Hematopoietic multipotent progenitor cell (in vitro differentiated cells): ENCODE results near the gene EIF4H. TPM values are rescaled to one million over a fixed set of nuclear protein-coding genes. Genes with fewer than 3 reads are reported as not detected.
A peak's percentile ranks its signal among the peaks of the same experiment; 100 is the strongest.
"Not testable (repeated sequence)": the region's sequence is repeated elsewhere in the genome, so short reads cannot be mapped to it uniquely, and the experiment has no call there.

Experiments
- DNase-seq, 3 donors: peaks; one replicate each; pipeline ENCODE4 v3.0.0-alpha.2; 2011 to 2015; ENCODE audit warnings: low read depth in 2 of 3, low spot score in 2 of 3
- total RNA-seq: library from RNA; depleted of rRNA; stranded (reverse); fragments of >200 nt; gene quantifications from one replicate; pipeline ENCODE4 v1.2.3, GENCODE V29; 2012

Gene EIF4H
- total RNA-seq, 1 donor, result 165 TPM

- not testable (repeated sequence) for DNase-seq
Measured at GRCh38 chr7:74195968-74196654, 22.0 kb downstream of the EIF4H start.

DNA sequence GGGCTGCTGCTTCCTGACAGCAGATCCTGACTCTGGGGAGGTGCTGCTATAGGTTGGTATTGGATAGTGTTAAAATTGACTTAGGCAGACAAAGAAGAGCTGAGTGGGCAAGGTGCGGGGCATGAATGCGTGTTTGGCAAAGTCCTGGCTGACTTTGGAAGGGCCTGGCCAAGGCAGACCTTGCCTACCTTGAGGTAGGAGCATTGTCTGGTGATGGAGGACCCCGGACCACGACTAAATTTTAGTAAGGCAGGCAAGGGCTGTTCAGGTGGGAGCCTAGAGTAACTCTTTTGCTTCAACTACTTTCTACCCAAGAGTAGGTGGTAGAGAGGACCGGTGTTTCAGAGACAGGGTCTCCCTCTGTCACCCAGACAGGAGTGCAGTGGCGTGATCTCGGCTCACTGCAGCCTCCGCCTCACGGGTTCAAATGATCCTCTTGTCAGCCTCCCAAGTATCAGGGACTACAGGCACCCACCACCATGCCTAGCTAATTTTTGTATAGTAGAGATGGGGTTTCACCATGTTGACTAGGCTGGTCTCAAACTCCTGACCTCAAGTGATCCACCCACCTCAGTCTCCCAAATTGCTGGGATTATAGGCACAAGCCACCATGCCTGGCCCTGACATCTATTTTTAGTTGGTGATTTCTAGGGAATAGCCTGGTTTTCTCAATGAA, 23.4 kb downstream of the EIF4H start:
- no peak for DNase-seq

GRCh38 chr7:74199551-74200355, 25.6 kb downstream of the EIF4H start:
- no peak for DNase-seq

DNA sequence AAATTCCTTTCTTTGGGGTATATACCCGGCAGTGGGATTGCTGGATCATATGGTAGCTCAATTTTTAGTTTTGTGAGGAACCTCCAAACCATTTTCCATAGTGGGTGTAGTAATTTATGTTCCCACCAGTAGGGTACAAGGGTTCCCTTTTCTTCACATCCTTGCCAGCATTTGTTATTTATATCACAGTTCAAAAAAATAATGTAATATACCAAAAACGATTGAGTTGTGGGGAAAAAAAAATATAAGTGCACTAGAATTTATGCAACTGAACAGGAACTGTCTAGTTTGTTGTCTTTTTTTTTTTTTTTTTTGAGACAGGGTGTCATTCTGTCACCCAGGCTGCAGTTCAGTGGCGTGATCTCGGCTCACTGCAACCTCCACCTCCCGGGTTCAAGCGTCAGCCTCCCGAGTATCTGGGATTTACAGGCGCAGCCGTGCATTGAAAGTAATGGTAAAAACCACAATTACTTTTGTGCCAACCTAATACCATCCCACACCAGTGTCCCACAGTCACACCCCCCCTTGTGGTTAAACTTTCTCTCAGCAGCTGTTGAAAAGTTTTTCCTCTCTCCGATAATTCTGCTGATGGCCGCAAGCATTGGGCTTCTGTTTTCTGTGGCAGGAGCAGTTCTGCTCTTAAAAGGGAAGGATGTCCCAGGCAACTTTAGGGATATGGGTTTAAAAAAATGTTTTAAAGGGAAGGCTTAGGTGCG, 28.8 kb downstream of the EIF4H start:
- peak in 2 of 3 donors; percentile 76 to 89 for DNase-seq

DNA sequence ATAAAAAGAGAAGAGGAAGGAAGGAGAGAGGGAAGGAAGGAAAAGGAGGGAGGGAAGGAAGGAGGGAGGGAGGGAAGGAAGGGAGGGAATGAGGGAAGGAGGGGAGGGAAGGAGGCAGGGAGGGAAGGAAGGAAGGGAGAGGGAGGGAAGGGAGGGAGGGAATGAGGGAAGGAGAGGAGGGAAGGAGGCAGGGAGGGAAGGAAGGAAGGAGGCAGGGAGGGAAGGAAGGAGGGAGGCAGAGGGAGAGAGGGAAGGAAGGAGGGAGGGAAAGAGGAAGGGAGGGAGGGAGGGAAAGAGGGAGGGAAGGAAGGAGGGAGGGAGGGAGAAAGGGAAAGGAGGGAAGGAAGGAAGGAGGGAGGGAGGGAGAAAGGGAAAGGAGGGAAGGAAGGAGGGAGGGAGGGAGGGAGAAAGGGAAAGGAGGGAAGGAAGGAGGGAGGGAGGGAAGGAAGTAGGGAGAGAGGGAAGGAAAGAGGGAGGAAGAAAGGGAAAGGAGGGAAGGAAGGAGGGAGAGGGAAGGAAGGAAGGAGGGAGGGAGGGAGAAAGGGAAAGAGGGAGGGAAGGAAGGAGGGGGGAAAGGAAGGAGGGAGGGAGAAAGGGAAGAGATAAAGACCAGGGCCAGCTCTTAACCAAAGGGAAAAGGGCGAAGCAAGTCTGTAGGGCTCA, 29.9 kb downstream of the EIF4H start:
- DNase-seq, result no peak

- DNase-seq, result not testable (repeated sequence)
Measured at GRCh38 chr7:74206052-74206451, 31.9 kb downstream of the EIF4H start.

- DNase-seq, result peak; percentile 62 to 78 (median 67)
Measured at GRCh38 chr7:74206589-74207120, 32.5 kb downstream of the EIF4H start.

DNA sequence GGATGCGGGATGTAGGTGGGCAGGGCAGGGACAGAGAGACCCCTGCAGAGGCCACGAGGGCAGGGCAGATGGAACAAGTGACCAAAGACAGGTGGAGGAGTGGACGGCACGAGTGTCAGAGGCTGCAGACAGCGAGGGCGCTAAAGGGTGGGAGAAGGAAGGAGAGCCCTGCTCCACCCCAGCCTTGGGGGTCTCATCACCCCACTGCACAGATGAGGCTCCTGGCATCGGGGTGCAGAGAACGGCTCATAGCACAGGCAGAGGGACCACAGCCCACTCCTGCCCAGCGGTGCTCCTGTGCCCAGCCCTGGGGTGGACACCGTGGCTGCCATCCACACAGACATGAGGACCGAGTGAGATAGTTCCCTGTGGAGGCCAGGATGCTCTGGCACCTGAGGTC, 33.4 kb downstream of the EIF4H start:
- DNase-seq, result no peak

DNA sequence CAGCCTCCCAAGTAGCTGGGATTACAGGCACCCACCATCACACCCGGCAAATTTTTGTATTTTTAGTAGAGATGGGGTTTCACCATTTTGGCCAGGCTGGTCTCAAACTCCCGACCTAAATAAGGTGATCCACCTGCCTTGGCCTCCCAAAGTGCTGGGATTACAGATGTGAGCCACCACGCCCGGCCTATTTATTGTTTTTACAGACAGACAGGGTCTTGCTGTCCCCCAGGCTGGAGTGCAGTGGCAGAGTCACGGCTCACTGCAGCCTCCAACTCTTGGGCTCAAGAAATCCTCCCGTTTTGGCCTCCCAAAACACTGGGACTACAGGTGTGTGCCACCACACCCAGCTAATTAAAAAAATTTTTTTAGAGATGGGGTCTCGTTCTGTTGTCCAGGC, 34.1 kb downstream of the EIF4H start:
- not testable (repeated sequence) for DNase-seq

DNA sequence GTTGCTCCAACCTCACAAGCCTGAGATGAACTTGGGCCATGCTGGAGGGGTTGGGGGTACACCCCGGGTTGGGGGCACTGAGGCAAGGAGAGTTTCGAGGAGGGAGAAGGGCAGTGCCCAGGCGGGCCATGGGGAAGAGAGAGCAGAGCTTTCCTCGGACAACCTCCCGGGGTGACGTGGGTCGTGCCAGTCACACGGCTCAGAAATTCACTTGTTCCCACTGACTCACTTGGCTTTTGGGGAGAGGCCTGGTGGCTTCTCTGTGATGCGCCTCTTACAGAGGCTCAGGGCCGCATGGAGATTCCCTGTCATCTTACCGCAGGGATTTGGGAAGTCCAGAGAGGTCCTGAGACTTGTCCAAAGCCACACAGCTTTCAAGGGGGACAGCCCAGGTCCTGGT, 38.5 kb downstream of the EIF4H start:
- no peak for DNase-seq

GRCh38 chr7:74214816-74215630, 40.9 kb downstream of the EIF4H start:
- no peak for DNase-seq

GRCh38 chr7:74215921-74216320, 41.8 kb downstream of the EIF4H start:
- DNase-seq, result no peak

DNA sequence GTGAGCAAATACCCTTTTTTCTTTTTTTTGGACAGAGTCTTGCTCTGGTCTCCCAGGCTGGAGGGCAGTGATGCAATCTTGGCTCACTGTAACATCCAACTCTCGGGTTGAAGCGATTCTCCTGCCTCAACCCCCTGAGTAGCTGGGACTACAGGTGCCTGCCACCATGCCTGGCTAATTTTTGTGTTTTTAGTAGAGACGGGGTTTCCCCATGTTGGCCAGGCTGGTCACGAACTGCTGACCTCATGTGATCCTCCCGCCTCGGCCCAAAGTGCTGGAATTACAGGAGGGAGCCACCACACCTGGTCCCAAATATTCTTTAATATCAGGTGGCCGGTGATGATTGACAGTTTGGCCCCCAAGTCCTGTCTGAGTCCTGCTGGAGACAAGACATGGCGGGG, 42.2 kb downstream of the EIF4H start:
- no peak for DNase-seq

- peak in 2 of 3 donors; percentile 88 to 95 for DNase-seq
Measured at GRCh38 chr7:74217455-74218342, 43.5 kb downstream of the EIF4H start.

- no peak for DNase-seq
Measured at GRCh38 chr7:74218343-74218698, 44.2 kb downstream of the EIF4H start.

- DNase-seq, result no peak
Measured at GRCh38 chr7:74219416-74219815, 45.3 kb downstream of the EIF4H start.

DNA sequence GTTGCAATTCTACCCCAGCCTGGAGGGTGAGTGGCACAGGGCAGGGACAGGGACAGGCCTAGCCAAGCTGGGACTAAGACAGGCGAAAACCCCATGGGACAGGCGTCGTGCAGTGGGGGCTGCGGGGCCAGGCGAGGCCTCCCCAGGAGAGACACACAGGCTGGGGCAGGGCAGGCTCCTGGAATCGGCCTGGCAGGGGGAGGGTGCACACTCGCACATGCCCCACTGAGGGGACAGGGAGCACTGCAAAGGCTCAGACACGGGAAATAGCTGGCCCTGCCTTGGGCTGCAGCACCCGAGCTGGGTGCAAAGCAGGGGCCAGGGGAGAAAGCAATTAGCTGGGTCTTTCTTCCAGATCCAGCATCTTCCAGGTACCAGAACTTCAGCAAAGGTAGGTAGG, 46.1 kb downstream of the EIF4H start:
- DNase-seq, result no peak

DNA sequence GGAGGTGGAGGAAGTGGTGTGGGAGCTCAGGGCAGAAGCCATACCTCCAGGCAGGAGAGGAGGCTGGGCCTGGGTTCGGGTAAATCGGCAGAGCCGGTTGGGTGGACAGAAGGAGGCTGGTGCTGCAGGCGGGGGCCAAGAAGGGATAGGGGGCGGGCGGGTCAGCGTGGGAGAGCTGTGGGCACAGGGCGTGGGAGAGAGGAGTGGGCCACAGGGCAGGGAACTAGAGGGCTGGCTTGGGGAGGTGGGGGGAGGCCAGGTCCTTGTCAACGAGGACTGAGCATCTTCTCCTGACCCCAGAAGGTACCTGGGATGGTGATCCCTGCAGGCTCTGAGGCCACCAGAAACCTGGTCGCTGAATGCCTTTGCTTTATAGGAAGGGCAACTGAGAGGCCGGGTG, 47.6 kb downstream of the EIF4H start:
- DNase-seq, result no peak
